H9 (cell line): ENCODE data around the gene HCST. TPM values are rescaled to one million over a fixed set of nuclear protein-coding genes. Genes with fewer than 3 reads are reported as not detected.
A peak's percentile ranks its signal among the peaks of the same experiment; 100 is the strongest.

Experiments used
- DNase-seq: peaks from one replicate; pipeline ENCODE4 v3.0.0-alpha.2; 2017
- H2AFZ ChIP-seq: one replicate; pipeline ENCODE4 v1.6.1; 2013; ENCODE audit warnings: mild to moderate bottlenecking, low read length, control low read depth, moderate library complexity
- H2AK5ac ChIP-seq: 2 replicates; pipeline ENCODE4 v1.6.1; 2013; ENCODE audit warnings: low read length, control low read depth, mixed read lengths; ENCODE audit not compliant: insufficient read length
- H2BK120ac ChIP-seq: one replicate; pipeline ENCODE4 v1.6.1; 2013; ENCODE audit warnings: low read depth, mild to moderate bottlenecking, low read length, control low read depth, inconsistent platforms; ENCODE audit not compliant: poor library complexity, severe bottlenecking
- H2BK12ac ChIP-seq: 2 replicates; pipeline ENCODE4 v1.6.1; 2013; ENCODE audit warnings: low read length, control low read depth, mixed read lengths, low read depth; ENCODE audit not compliant: insufficient read length
- H2BK15ac ChIP-seq: 2 replicates; pipeline ENCODE4 v1.6.1; 2013; ENCODE audit warnings: low read depth, low read length, control low read depth
- H2BK20ac ChIP-seq: one replicate; pipeline ENCODE4 v1.6.1; 2013; ENCODE audit warnings: low read depth, mild to moderate bottlenecking, low read length, control low read depth, inconsistent platforms; ENCODE audit not compliant: poor library complexity, severe bottlenecking
- H2BK5ac ChIP-seq: 2 replicates; pipeline ENCODE4 v1.6.1; 2013; ENCODE audit warnings: low read length, control low read depth, mixed read lengths; ENCODE audit not compliant: insufficient read length
- H3K14ac ChIP-seq: 2 replicates; pipeline ENCODE4 v1.6.1; 2013; ENCODE audit warnings: low read length, control low read depth; ENCODE audit not compliant: insufficient read depth
- H3K18ac ChIP-seq: 2 replicates; pipeline ENCODE4 v1.6.1; 2013; ENCODE audit warnings: low read depth, mild to moderate bottlenecking, mixed read lengths, low read length, control low read depth; ENCODE audit not compliant: insufficient read length
- H3K23ac ChIP-seq: 2 replicates; pipeline ENCODE4 v1.6.1; 2013; ENCODE audit warnings: low read length, control low read depth, mixed read lengths, low read depth; ENCODE audit not compliant: insufficient read length
- H3K23me2 ChIP-seq: 2 replicates; pipeline ENCODE4 v1.6.1; 2013; ENCODE audit warnings: low read depth, mild to moderate bottlenecking, mixed read lengths, low read length, control low read depth; ENCODE audit not compliant: insufficient read length, poor library complexity, severe bottlenecking
- H3K27ac ChIP-seq: 2 replicates; pipeline ENCODE4 v1.5.1; 2013; ENCODE audit warnings: low read length, control low read depth, mixed read lengths, low read depth; ENCODE audit not compliant: insufficient read length
- H3K27me3 ChIP-seq: 2 replicates; pipeline ENCODE4 v1.6.1; 2013; ENCODE audit warnings: low read length, control low read depth, inconsistent platforms; ENCODE audit not compliant: insufficient read depth
- H3K4ac ChIP-seq: 2 replicates; pipeline ENCODE4 v1.6.1; 2013; ENCODE audit warnings: low read depth, mild to moderate bottlenecking, control low read depth, inconsistent platforms, low read length, moderate library complexity
- H3K4me1 ChIP-seq: 2 replicates; pipeline ENCODE4 v1.6.1; 2013; ENCODE audit warnings: low read length, control low read depth, inconsistent platforms; ENCODE audit not compliant: insufficient read depth
- H3K4me2 ChIP-seq: 2 replicates; pipeline ENCODE4 v1.6.1; 2013; ENCODE audit warnings: low read length, control low read depth, mixed read lengths; ENCODE audit not compliant: insufficient read length, insufficient read depth
- H3K56ac ChIP-seq: 2 replicates; pipeline ENCODE4 v1.6.1; 2013; ENCODE audit warnings: low read depth, mild to moderate bottlenecking, mixed read lengths, low read length, control low read depth; ENCODE audit not compliant: insufficient read length
- H3K79me1 ChIP-seq: 2 replicates; pipeline ENCODE4 v1.6.1; 2013; ENCODE audit warnings: low read depth, mild to moderate bottlenecking, moderate library complexity, low read length, control low read depth, inconsistent platforms; ENCODE audit not compliant: insufficient read depth, poor library complexity, severe bottlenecking
- H3K79me2 ChIP-seq: 2 replicates; pipeline ENCODE4 v1.6.1; 2013; ENCODE audit warnings: low read length, control low read depth, inconsistent platforms; ENCODE audit not compliant: insufficient read depth
- H3K9ac ChIP-seq: 2 replicates; pipeline ENCODE4 v1.6.1; 2013; ENCODE audit warnings: low read length, control low read depth, mixed read lengths; ENCODE audit not compliant: insufficient read length; ENCODE audit errors: extremely low read depth
- H3K9me3 ChIP-seq: one replicate; pipeline ENCODE4 v1.6.1; 2013; ENCODE audit warnings: low read depth, low read length, inconsistent platforms; ENCODE audit not compliant: control insufficient read depth
- H3T11ph ChIP-seq: one replicate; pipeline ENCODE4 v1.6.1; 2013; ENCODE audit warnings: mild to moderate bottlenecking, low read length, control low read depth, inconsistent platforms
- H4K20me1 ChIP-seq: one replicate; pipeline ENCODE4 v1.6.1; 2013; ENCODE audit not compliant: control insufficient read depth, insufficient read length, insufficient read depth
- H4K5ac ChIP-seq: 2 replicates; pipeline ENCODE4 v1.6.1; 2013; ENCODE audit warnings: low read depth, mild to moderate bottlenecking, mixed read lengths, low read length, control low read depth; ENCODE audit not compliant: insufficient read length
- H4K8ac ChIP-seq: replicated peaks from 2 replicates; pipeline ENCODE4 v1.6.1; 2013; ENCODE audit warnings: low read length, control low read depth, mixed read lengths, low read depth; ENCODE audit not compliant: insufficient read length
- H4K91ac ChIP-seq: 2 replicates; pipeline ENCODE4 v1.6.1; 2013; ENCODE audit warnings: low read depth, mild to moderate bottlenecking, moderate library complexity, mixed read lengths, low read length, control low read depth; ENCODE audit not compliant: insufficient read length
- H3K27ac Mint-ChIP-seq, 3 experiments: 2 replicates in 2 of 3; 3 replicates in 1 of 3; pipeline ENCODE4 v1.8.0; 2020 to 2021; ENCODE audit warnings: mixed read lengths in 3 of 3, mild to moderate bottlenecking in 1 of 3, moderate library complexity in 1 of 3
- H3K27me3 Mint-ChIP-seq: 2 replicates; pipeline ENCODE4 v1.8.0; 2021; ENCODE audit warnings: low read depth, mild to moderate bottlenecking, moderate library complexity, mixed read lengths
- H3K36me3 Mint-ChIP-seq, 3 experiments: 2 replicates in 2 of 3; 3 replicates in 1 of 3; pipeline ENCODE4 v1.8.0; 2020 to 2021; ENCODE audit warnings: low read depth in 3 of 3, mixed read lengths in 3 of 3; ENCODE audit not compliant: insufficient read depth in 1 of 3
- H3K4me1 Mint-ChIP-seq, 2 experiments: 2 replicates each; pipeline ENCODE4 v1.8.0; 2020; ENCODE audit warnings: mixed read lengths in 2 of 2
- H3K4me3 Mint-ChIP-seq, 2 experiments: 2 replicates in 1 of 2; 3 replicates in 1 of 2; pipeline ENCODE4 v1.8.0; 2020 to 2021; ENCODE audit warnings: mild to moderate bottlenecking in 2 of 2, mixed read lengths in 2 of 2, moderate library complexity in 1 of 2
- H3K9me3 Mint-ChIP-seq, 2 experiments: 2 replicates in 1 of 2; 3 replicates in 1 of 2; pipeline ENCODE4 v1.8.0; 2020; ENCODE audit warnings: mild to moderate bottlenecking in 2 of 2, mixed read lengths in 2 of 2, moderate library complexity in 1 of 2
- CTCF ChIP-seq: fragments of 200-600 bp; sonication (generic); conservative IDR thresholded peaks from 3 replicates; pipeline ENCODE4 v1.8.0; 2021; ENCODE audit warnings: antibody characterized with exemption, mild to moderate bottlenecking
- WGBS: extraction: QIAGEN DNeasy Blood & Tissue Kit; methylation state at CpG from one replicate; pipeline ENCODE4 v1.1.7; 2013; ENCODE audit warnings: missing lambda C conversion rate, low lambda C conversion rate, mixed read lengths; ENCODE audit not compliant: insufficient read length; ENCODE audit errors: extremely low coverage; 5-methylcytosine and 5-hydroxymethylcytosine counted together
- total RNA-seq: library from RNA; stranded (reverse); gene quantifications from 2 replicates; pipeline ENCODE4 v1.2.1, GENCODE V29; 2021

Gene HCST
- total RNA-seq, 1 experiment from 2014 or later, result 0.68 TPM

GRCh38 chr19:35943321-35944301, 41.3 kb downstream of the HCST start:
- no peak overlapping the region for H4K91ac ChIP-seq
- no peak overlapping the region for H2AFZ ChIP-seq
- no peak overlapping the region for H3T11ph ChIP-seq
- H3K4ac ChIP-seq, result no peak overlapping the region
- H2BK15ac ChIP-seq, result no peak overlapping the region
- no peak overlapping the region for H2BK20ac ChIP-seq
- no peaks in the 10 kb centered on the region for H3K9me3 ChIP-seq
- no peaks in the 10 kb centered on the region for H3K27me3 ChIP-seq
- no CpG with 5 or more reads among the region's 9 CpGs for WGBS
- Mint-ChIP-seq H3K27ac (peak overlapping the region in 1 of 3 experiments; percentile 61; a peak in 2 of 7 replicates), H3K4me3 (no peak overlapping the region), H3K4me1 (peaks cover 5 to 9% of the 10 kb centered on the region in 2 experiments), H3K9me3 (no peaks in the 10 kb centered on the region), H3K36me3 (peaks cover 13 to 43% (median 31%) of the 10 kb centered on the region in 3 experiments), H3K27me3 (peaks cover 5% of the 10 kb centered on the region; the same call in 1 of the 2 replicates)
- H3K79me2 ChIP-seq, result no peaks in the 10 kb centered on the region
- H3K79me1 ChIP-seq, result no peaks in the 10 kb centered on the region
- H3K27ac ChIP-seq, result no peak overlapping the region
- H3K4me2 ChIP-seq, result no peak overlapping the region
- H4K5ac ChIP-seq, result no peak overlapping the region
- H4K20me1 ChIP-seq, result no peaks in the 10 kb centered on the region
- no peak overlapping the region for H3K18ac ChIP-seq
- no peak overlapping the region for H3K23ac ChIP-seq
- H3K4me1 ChIP-seq, result peaks cover under 1% of the 10 kb centered on the region; the same call in 1 of the 2 replicates
- no peak overlapping the region for H3K56ac ChIP-seq
- H3K23me2 ChIP-seq, result no peaks in the 10 kb centered on the region
- no peak overlapping the region for H2BK120ac ChIP-seq
- no peak overlapping the region for H2AK5ac ChIP-seq
- no peak overlapping the region for H4K8ac ChIP-seq
- H2BK5ac ChIP-seq, result no peak overlapping the region
- no peak for DNase-seq
- no peak overlapping the region for H3K14ac ChIP-seq
- no peak overlapping the region for H2BK12ac ChIP-seq
- no peak overlapping the region for H3K9ac ChIP-seq
- no peak for TF ChIP-seq CTCF
